Progenitor cell of endocrine pancreas (in vitro differentiated cells): Measurements from ENCODE around the gene FBXW7. TPM values are rescaled to one million over a fixed set of nuclear protein-coding genes. Genes with fewer than 3 reads are reported as not detected.

Experiments
- DNase-seq: peaks from one replicate; pipeline ENCODE4 v3.0.0; 2021; ENCODE audit warnings: low spot score; ENCODE audit not compliant: unreplicated experiment
- H3K27ac Mint-ChIP-seq: 2 replicates; pipeline ENCODE4 v1.8.0; 2021; ENCODE audit warnings: mild to moderate bottlenecking, moderate library complexity, mixed read lengths
- H3K27me3 Mint-ChIP-seq: 2 replicates; pipeline ENCODE4 v1.8.0; 2021; ENCODE audit warnings: mixed read lengths
- H3K36me3 Mint-ChIP-seq: 2 replicates; pipeline ENCODE4 v1.8.0; 2022; ENCODE audit warnings: mixed read lengths; ENCODE audit not compliant: insufficient read depth
- H3K4me1 Mint-ChIP-seq: 2 replicates; pipeline ENCODE4 v1.8.0; 2021; ENCODE audit warnings: low read depth, mixed read lengths
- H3K4me3 Mint-ChIP-seq: 2 replicates; pipeline ENCODE4 v1.8.0; 2021; ENCODE audit warnings: low read depth, mild to moderate bottlenecking, moderate library complexity, mixed read lengths
- H3K9me3 Mint-ChIP-seq: 2 replicates; pipeline ENCODE4 v1.8.0; 2021; ENCODE audit warnings: low read depth, mixed read lengths
- CTCF ChIP-seq: fragments of 200-600 bp; sonication (generic); IDR thresholded peaks from one replicate; pipeline ENCODE4 v1.5.0; 2021; ENCODE audit warnings: antibody characterized with exemption, mild to moderate bottlenecking; ENCODE audit not compliant: unreplicated experiment
- total RNA-seq: library from RNA; stranded (reverse); gene quantifications from 2 replicates; pipeline ENCODE4 v1.2.1, GENCODE V29; 2021

FBXW7 gene
- total RNA-seq, 1 donor from 2014 or later, result 52.1 TPM

GRCh38 chr4:152346526-152346925 is 189.4 kb downstream of the FBXW7 start:
- no peak overlapping the region for H3K4me3 Mint-ChIP-seq
- H3K9me3 Mint-ChIP-seq, result no peaks in the 10 kb centered on the region
- no peaks in the 10 kb centered on the region for H3K4me1 Mint-ChIP-seq
- H3K27ac Mint-ChIP-seq, result no peak overlapping the region
- DNase-seq, result no peak
- no peak for TF ChIP-seq CTCF
- no peaks in the 10 kb centered on the region for H3K27me3 Mint-ChIP-seq
- H3K36me3 Mint-ChIP-seq, result peaks cover 6% of the 10 kb centered on the region

DNA sequence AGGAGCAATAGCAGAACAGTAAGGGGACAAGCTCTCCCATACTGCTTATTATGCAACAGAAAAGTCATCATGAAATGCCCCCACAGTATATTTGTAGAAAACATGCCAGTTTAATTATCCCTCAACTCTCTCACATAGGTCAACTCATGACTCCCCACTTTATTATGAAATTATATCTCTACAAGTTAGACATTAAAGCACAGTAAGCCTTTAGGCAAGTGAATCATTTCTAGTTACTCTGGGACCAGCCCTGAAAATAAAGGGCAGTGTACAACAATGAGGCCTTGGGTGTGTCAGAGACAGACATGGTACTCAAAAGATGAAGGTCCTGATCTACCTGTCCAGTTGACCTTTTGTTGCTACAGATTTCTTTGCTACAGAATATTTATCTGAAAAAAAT is 191.9 kb downstream of the FBXW7 start:
- TF ChIP-seq CTCF, result no peak
- Mint-ChIP-seq H3K4me3 (no peak overlapping the region), H3K4me1 (no peaks in the 10 kb centered on the region), H3K9me3 (no peaks in the 10 kb centered on the region), H3K36me3 (peaks cover 10% of the 10 kb centered on the region), H3K27ac (no peak overlapping the region), H3K27me3 (no peaks in the 10 kb centered on the region)
- no peak for DNase-seq

DNA sequence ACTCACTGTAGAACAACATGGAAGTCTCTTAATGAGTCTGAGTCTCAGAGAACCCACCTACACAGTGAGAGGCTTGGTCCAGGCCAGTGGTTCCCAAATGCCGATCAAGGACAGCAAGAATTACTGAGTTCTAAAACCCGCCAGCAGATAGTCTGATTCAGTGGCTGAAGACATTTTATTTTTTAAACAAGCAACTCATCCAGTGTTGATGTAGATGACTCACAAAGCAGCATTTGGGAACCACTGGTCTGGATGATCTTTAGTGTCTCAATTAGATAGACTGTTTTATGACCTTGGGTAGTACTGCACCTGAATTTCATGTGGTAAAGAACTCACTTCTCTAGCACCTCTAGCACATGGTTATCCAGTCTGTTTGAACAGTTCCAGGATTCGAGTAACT is 193.6 kb downstream of the FBXW7 start:
- H3K36me3 Mint-ChIP-seq, result peaks cover 10% of the 10 kb centered on the region
- no peak overlapping the region for H3K27ac Mint-ChIP-seq
- H3K4me3 Mint-ChIP-seq, result no peak overlapping the region
- no peaks in the 10 kb centered on the region for H3K9me3 Mint-ChIP-seq
- H3K27me3 Mint-ChIP-seq, result no peaks in the 10 kb centered on the region
- H3K4me1 Mint-ChIP-seq, result no peaks in the 10 kb centered on the region
- no peak for TF ChIP-seq CTCF
- no peak for DNase-seq

- DNase-seq, result no peak
- no peaks in the 10 kb centered on the region for H3K9me3 Mint-ChIP-seq
- H3K27ac Mint-ChIP-seq, result no peak overlapping the region
- H3K27me3 Mint-ChIP-seq, result no peaks in the 10 kb centered on the region
- H3K36me3 Mint-ChIP-seq, result peaks cover 6% of the 10 kb centered on the region
- TF ChIP-seq CTCF, result no peak
- no peak overlapping the region for H3K4me3 Mint-ChIP-seq
- no peaks in the 10 kb centered on the region for H3K4me1 Mint-ChIP-seq
Observed at GRCh38 chr4:152340818-152341217, 195.1 kb downstream of the FBXW7 start.

GRCh38 chr4:152339576-152339975 is 196.3 kb downstream of the FBXW7 start:
- H3K27me3 Mint-ChIP-seq, result no peaks in the 10 kb centered on the region
- no peaks in the 10 kb centered on the region for H3K4me1 Mint-ChIP-seq
- H3K4me3 Mint-ChIP-seq, result no peak overlapping the region
- no peak overlapping the region for H3K27ac Mint-ChIP-seq
- DNase-seq, result no peak
- TF ChIP-seq CTCF, result no peak
- no peaks in the 10 kb centered on the region for H3K9me3 Mint-ChIP-seq
- H3K36me3 Mint-ChIP-seq, result peaks cover 7% of the 10 kb centered on the region

DNA sequence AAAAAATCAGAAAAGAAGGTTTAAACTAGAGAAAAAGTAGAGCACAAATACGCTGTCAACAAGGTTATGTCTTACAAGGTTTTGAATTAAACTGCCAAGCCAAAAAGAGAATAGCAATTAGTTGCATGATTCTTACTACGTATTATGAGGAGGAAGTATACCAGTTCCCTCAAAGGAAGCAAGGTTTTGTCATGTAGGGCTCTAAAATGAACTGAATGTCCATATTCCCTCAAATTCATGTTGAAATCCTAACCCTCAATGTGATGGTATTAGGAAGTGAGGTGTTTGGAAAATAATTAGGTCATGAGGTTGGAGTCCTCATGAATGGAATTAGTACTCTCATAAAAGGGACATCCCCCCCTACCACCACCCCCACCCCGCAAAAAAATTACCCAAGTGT is 201.0 kb downstream of the FBXW7 start:
- Mint-ChIP-seq H3K4me1 (no peaks in the 10 kb centered on the region), H3K27me3 (no peaks in the 10 kb centered on the region), H3K27ac (no peak overlapping the region), H3K9me3 (no peaks in the 10 kb centered on the region), H3K36me3 (peaks cover 8% of the 10 kb centered on the region), H3K4me3 (no peak overlapping the region)
- no peak for TF ChIP-seq CTCF
- no peak for DNase-seq
